HG03066 (cell line): ENCODE measurements around the gene ACER1.
"Not testable (repeated sequence)": the region's sequence is repeated elsewhere in the genome, so short reads cannot be mapped to it uniquely, and the experiment has no call there.

Experiments used
- ATAC-seq: cut with Tn5 transposase; IDR thresholded peaks from one replicate; pipeline ENCODE4 v1.9.1; 2021; ENCODE audit warnings: low read depth; ENCODE audit not compliant: unreplicated experiment

Gene ACER1

GRCh38 chr19:6333439-6333838 is at the start of gene ACER1:
Gene ACER1, minus strand, starts transcription at chr19:6333612. Its CDS starts 61 bp downstream, at chr19:6333551.
- ATAC-seq, result no peak

- ATAC-seq, result no peak
These were observed 49.8 kb upstream of the ACER1 start for GRCh38 chr19:6383188-6383587.

GRCh38 chr19:6381030-6381750 is 47.8 kb upstream of the ACER1 start:
- no peak for ATAC-seq

GRCh38 chr19:6379744-6380143 is 46.3 kb upstream of the ACER1 start:
- no peak for ATAC-seq

GRCh38 chr19:6378486-6378885 is 45.1 kb upstream of the ACER1 start:
- ATAC-seq, result no peak

GRCh38 chr19:6378041-6378440 is 44.6 kb upstream of the ACER1 start:
- no peak for ATAC-seq

- no peak for ATAC-seq
These were observed 43.2 kb upstream of the ACER1 start for GRCh38 chr19:6376512-6377190.

- ATAC-seq, result no peak
These were observed 42.1 kb upstream of the ACER1 start, which contains the start of gene PSPN for GRCh38 chr19:6375411-6376010. Gene PSPN, minus strand, starts transcription at chr19:6375933. Its CDS starts 84 bp downstream, at chr19:6375849.

GRCh38 chr19:6374711-6375410 is 41.4 kb upstream of the ACER1 start:
- no peak for ATAC-seq

- ATAC-seq, result no peak
These were observed 40.8 kb upstream of the ACER1 start for GRCh38 chr19:6374161-6374709.

GRCh38 chr19:6373813-6374108 is 40.3 kb upstream of the ACER1 start:
- no peak for ATAC-seq

- ATAC-seq, result peak; percentile 47
These were observed 39.8 kb upstream of the ACER1 start for GRCh38 chr19:6373096-6373812.

- ATAC-seq, result peak; percentile 75
These were observed 39.2 kb upstream of the ACER1 start, which contains the start of gene ALKBH7 for GRCh38 chr19:6372594-6373095. Gene ALKBH7, plus strand, starts transcription at chr19:6372794. Its CDS starts 27 bp downstream, at chr19:6372821.

GRCh38 chr19:6364353-6364752 is 30.9 kb upstream of the ACER1 start:
- ATAC-seq, result no peak

- ATAC-seq, result no peak
These were observed 29.0 kb upstream of the ACER1 start for GRCh38 chr19:6362351-6362801.

GRCh38 chr19:6362027-6362350 is 28.6 kb upstream of the ACER1 start:
- ATAC-seq, result no peak

GRCh38 chr19:6360857-6361216 is 27.4 kb upstream of the ACER1 start:
- not testable (repeated sequence) for ATAC-seq

- not testable (repeated sequence) for ATAC-seq
These were observed 27.0 kb upstream of the ACER1 start for GRCh38 chr19:6360445-6360844.

GRCh38 chr19:6359568-6360341 is 26.3 kb upstream of the ACER1 start:
- ATAC-seq, result no peak
